ENCODE data around the gene RANGAP1.

GRCh38 chr22:41285820-41286638 lies at the start of gene RANGAP1:
- TF ChIP-seq, protein P1, sequence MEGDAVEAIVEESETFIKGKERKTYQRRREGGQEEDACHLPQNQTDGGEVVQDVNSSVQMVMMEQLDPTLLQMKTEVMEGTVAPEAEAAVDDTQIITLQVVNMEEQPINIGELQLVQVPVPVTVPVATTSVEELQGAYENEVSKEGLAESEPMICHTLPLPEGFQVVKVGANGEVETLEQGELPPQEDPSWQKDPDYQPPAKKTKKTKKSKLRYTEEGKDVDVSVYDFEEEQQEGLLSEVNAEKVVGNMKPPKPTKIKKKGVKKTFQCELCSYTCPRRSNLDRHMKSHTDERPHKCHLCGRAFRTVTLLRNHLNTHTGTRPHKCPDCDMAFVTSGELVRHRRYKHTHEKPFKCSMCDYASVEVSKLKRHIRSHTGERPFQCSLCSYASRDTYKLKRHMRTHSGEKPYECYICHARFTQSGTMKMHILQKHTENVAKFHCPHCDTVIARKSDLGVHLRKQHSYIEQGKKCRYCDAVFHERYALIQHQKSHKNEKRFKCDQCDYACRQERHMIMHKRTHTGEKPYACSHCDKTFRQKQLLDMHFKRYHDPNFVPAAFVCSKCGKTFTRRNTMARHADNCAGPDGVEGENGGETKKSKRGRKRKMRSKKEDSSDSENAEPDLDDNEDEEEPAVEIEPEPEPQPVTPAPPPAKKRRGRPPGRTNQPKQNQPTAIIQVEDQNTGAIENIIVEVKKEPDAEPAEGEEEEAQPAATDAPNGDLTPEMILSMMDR (IDR thresholded peaks at IDR 0.05), result no peak
- no peak for TF ChIP-seq POLR2A (IDR thresholded peaks at IDR 0.05)

Measured in lower leg skin (tissue), 3 donors.